DOHH2 (cell line): Measurements from ENCODE around the gene AANAT.

ENCODE experiments used
- H3F3A ChIP-seq: fragments of 200-600 bp; sonication (generic), shearing (Covaris generic); 2 replicates; pipeline ENCODE4 v1.6.0; 2016; ENCODE audit warnings: antibody characterized with exemption, mild to moderate bottlenecking; ENCODE audit not compliant: control insufficient read depth, insufficient read depth
- H3K27ac ChIP-seq: fragments of 200-600 bp; sonication (generic); 2 replicates; pipeline ENCODE4 v1.5.1; 2014; ENCODE audit warnings: low read depth, mild to moderate bottlenecking, low read length, moderate library complexity
- H3K27me3 ChIP-seq: fragments of 200-600 bp; sonication (generic); 2 replicates; pipeline ENCODE4 v1.6.1; 2014; ENCODE audit warnings: mild to moderate bottlenecking, low read length, mixed read lengths; ENCODE audit not compliant: control insufficient read depth
- H3K36me3 ChIP-seq: fragments of 200-600 bp; sonication (generic); 2 replicates; pipeline ENCODE4 v1.6.1; 2014; ENCODE audit warnings: mild to moderate bottlenecking, low read length, moderate library complexity, mixed read lengths; ENCODE audit not compliant: control insufficient read depth
- H3K4me1 ChIP-seq: fragments of 200-600 bp; sonication (generic); 2 replicates; pipeline ENCODE4 v1.6.1; 2014; ENCODE audit warnings: mild to moderate bottlenecking, low read length, mixed read lengths; ENCODE audit not compliant: control insufficient read depth
- H3K4me2 ChIP-seq: fragments of 200-600 bp; sonication (generic); 2 replicates; pipeline ENCODE4 v1.6.0; 2014; ENCODE audit warnings: mild to moderate bottlenecking, low read length, moderate library complexity
- H3K4me3 ChIP-seq: fragments of 200-600 bp; sonication (generic); 2 replicates; pipeline ENCODE4 v1.5.1; 2014; ENCODE audit warnings: mild to moderate bottlenecking, low read length, mixed read lengths
- H3K79me2 ChIP-seq: fragments of 200-600 bp; sonication (generic); 2 replicates; pipeline ENCODE4 v1.6.1; 2014; ENCODE audit warnings: mild to moderate bottlenecking, low read length, mixed read lengths; ENCODE audit not compliant: control insufficient read depth
- H3K9me2 ChIP-seq: fragments of 200-600 bp; sonication (generic); replicated peaks from 2 replicates; pipeline ENCODE4 v1.6.1; 2014; ENCODE audit warnings: mild to moderate bottlenecking, low read length, mixed read lengths; ENCODE audit not compliant: control insufficient read depth
- H3K9me3 ChIP-seq: fragments of 200-600 bp; sonication (generic); 2 replicates; pipeline ENCODE4 v1.6.1; 2014; ENCODE audit warnings: antibody characterized with exemption, low read length, mixed read lengths; ENCODE audit not compliant: control insufficient read depth, insufficient read depth
- H4K20me1 ChIP-seq: fragments of 200-600 bp; sonication (generic); 2 replicates; pipeline ENCODE4 v1.6.0; 2014; ENCODE audit warnings: low read depth, mild to moderate bottlenecking, antibody characterized with exemption, low read length, moderate library complexity; ENCODE audit not compliant: control insufficient read depth, insufficient read depth
- CTCF ChIP-seq: fragments of 200-600 bp; sonication (generic); IDR thresholded peaks from one replicate; pipeline ENCODE4 v1.5.1; 2014; ENCODE audit warnings: antibody characterized with exemption, mild to moderate bottlenecking, low read depth, low read length; ENCODE audit not compliant: poor library complexity, severe bottlenecking
- EZH2phosphoT487 ChIP-seq: fragments of 200-600 bp; sonication (generic); IDR thresholded peaks from 2 replicates; pipeline ENCODE4 v1.6.1; 2017; ENCODE audit warnings: borderline replicate concordance, mild to moderate bottlenecking, antibody characterized with exemption, low read length, moderate library complexity, mixed read lengths

AANAT gene

DNA sequence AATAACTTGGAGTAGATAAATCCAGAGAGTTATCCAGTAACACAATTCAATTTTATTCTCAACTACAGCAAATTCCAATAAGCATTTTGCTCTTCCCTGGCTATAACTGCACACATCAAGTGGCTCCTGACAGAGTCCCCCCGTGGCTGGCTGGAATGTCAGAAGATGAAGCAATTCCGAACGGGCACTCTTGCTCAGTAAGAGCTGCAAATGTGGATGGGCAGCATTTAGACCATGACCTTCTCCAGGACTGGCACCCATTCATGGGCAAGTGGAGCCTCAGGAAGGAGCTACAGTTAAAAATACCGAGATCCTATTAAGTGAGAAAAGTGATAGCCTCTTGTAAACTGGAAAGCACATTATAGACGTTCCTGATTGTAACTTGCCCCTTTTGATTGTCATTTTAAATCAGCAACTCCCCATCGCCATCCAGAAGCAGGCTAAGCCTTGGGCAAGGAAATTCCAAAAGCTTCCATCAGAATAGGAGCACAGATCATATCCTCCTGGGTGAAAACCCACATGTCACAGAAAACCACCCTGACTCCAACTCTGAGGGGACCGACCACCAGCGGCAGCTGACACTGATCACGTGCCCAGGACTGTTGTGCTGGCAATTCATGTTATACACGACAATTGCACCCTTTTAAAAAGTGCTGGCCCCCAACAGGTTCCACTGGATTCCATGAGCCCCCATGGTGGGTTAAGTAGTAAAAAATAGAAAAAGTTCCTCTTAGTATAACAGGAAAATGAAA, 21.5 kb upstream of the AANAT start:
- H3K4me1 ChIP-seq, result peaks cover 94% of the 10 kb centered on the region
- H3K9me3 ChIP-seq, result no peaks in the 10 kb centered on the region
- H3K4me2 ChIP-seq, result peak overlapping the region; percentile 67
- no peaks in the 10 kb centered on the region for H3K9me2 ChIP-seq
- peaks cover 9% of the 10 kb centered on the region; the same call in 1 of the 2 replicates for H3F3A ChIP-seq
- peaks cover 100% of the 10 kb centered on the region for H3K79me2 ChIP-seq
- no peak for TF ChIP-seq EZH2phosphoT487
- TF ChIP-seq CTCF, result no peak
- peak overlapping the region; percentile 22; the same call in 1 of the 2 replicates for H3K27ac ChIP-seq
- peaks cover 9% of the 10 kb centered on the region; the same call in 1 of the 2 replicates for H3K36me3 ChIP-seq
- H4K20me1 ChIP-seq, result peaks cover 54% of the 10 kb centered on the region
- H3K27me3 ChIP-seq, result no peaks in the 10 kb centered on the region
- H3K4me3 ChIP-seq, result peak overlapping the region; percentile 52

GRCh38 chr17:76446449-76447231, 20.8 kb upstream of the AANAT start:
- TF ChIP-seq EZH2phosphoT487, result no peak
- TF ChIP-seq CTCF, result no peak
- Histone ChIP-seq H3K27ac (no peak overlapping the region), H3K36me3 (peaks cover 13% of the 10 kb centered on the region; the same call in 1 of the 2 replicates), H3K79me2 (peaks cover 100% of the 10 kb centered on the region), H3K27me3 (no peaks in the 10 kb centered on the region), H3K9me3 (no peaks in the 10 kb centered on the region), H3F3A (peaks cover 11% of the 10 kb centered on the region; the same call in 1 of the 2 replicates), H4K20me1 (peaks cover 54% of the 10 kb centered on the region), H3K9me2 (no peaks in the 10 kb centered on the region), H3K4me1 (peaks cover 94% of the 10 kb centered on the region), H3K4me2 (peak overlapping the region; percentile 67), H3K4me3 (peak overlapping the region; percentile 23; the same call in 1 of the 2 replicates)

DNA sequence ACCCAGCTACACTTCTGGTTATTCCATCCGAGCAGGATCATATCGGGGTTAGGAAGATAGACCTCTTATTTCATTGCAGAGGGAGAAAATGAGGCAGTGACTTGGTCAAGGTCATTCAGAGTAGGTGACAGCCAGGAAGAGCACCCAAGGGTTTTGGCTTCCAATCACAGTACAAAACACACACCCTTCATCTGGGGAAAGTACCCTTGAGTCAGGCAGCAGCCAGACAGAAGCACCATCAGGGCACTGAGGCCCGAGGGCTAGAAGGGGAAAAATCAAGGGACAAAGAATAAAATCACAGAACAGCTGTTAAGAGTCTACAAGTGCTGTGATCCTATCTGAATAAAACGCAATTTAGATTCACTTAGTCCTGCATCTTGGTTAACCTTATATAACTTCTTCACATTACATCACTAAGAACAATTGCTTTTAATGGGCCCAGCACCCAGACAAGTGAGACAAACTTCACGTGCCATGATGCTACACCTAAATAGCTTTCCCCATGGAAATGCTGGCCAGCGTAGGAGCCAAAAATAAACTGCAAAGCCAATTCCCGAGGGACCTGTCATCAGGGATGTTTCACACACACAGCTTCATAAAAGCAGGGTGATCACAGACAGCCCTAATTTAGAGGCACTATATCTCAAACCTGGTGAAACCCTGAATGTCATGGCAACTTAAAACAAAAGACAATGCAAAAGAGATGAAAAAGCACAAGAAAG, 19.3 kb upstream of the AANAT start:
- H3K4me1 ChIP-seq, result peaks cover 82% of the 10 kb centered on the region
- no peak overlapping the region for H3K4me3 ChIP-seq
- no peak overlapping the region for H3K27ac ChIP-seq
- H3K9me3 ChIP-seq, result no peaks in the 10 kb centered on the region
- TF ChIP-seq CTCF (no peak), EZH2phosphoT487 (no peak)
- peak overlapping the region; percentile 32 for H3K4me2 ChIP-seq
- H4K20me1 ChIP-seq, result peaks cover 48% of the 10 kb centered on the region
- H3F3A ChIP-seq, result peaks cover 11% of the 10 kb centered on the region; the same call in 1 of the 2 replicates
- peaks cover 11% of the 10 kb centered on the region for H3K36me3 ChIP-seq
- H3K79me2 ChIP-seq, result peaks cover 98% of the 10 kb centered on the region
- H3K9me2 ChIP-seq, result no peaks in the 10 kb centered on the region
- no peaks in the 10 kb centered on the region for H3K27me3 ChIP-seq
